AG20443 (cell line): ENCODE results near the gene EP400.

Experiments used
- DNase-seq: peaks from one replicate; pipeline ENCODE4 v3.0.0; 2012; ENCODE audit warnings: low spot score, mixed read lengths

Gene EP400

GRCh38 chr12:131986910-131987309, 37.2 kb downstream of the EP400 start:
- DNase-seq, result no peak

- DNase-seq, result no peak
Measured at GRCh38 chr12:131987552-131987951, 37.8 kb downstream of the EP400 start.

GRCh38 chr12:131988054-131988796, 38.5 kb downstream of the EP400 start:
- no peak for DNase-seq

- DNase-seq, result no peak
Measured at GRCh38 chr12:131989021-131989420, 39.3 kb downstream of the EP400 start.

- no peak for DNase-seq
Measured at GRCh38 chr12:131990066-131990979, 40.6 kb downstream of the EP400 start.

GRCh38 chr12:131990980-131991305, 41.2 kb downstream of the EP400 start:
- DNase-seq, result no peak

GRCh38 chr12:131991816-131992430, 42.2 kb downstream of the EP400 start:
- DNase-seq, result no peak

GRCh38 chr12:131994589-131994988, 44.8 kb downstream of the EP400 start:
- no peak for DNase-seq

GRCh38 chr12:132000286-132000872, 50.6 kb downstream of the EP400 start:
- DNase-seq, result no peak

GRCh38 chr12:132003846-132004245, 54.1 kb downstream of the EP400 start:
- DNase-seq, result peak; percentile 75

- no peak for DNase-seq
Measured at GRCh38 chr12:132004946-132005345, 55.2 kb downstream of the EP400 start.

GRCh38 chr12:132006056-132006680, 56.4 kb downstream of the EP400 start:
- DNase-seq, result no peak

GRCh38 chr12:132007041-132007440, 57.3 kb downstream of the EP400 start:
- DNase-seq, result no peak

- DNase-seq, result no peak
Measured at GRCh38 chr12:132009336-132009859, 59.7 kb downstream of the EP400 start.

GRCh38 chr12:132012919-132013568, 63.3 kb downstream of the EP400 start:
- no peak for DNase-seq

GRCh38 chr12:132014092-132014914, 64.6 kb downstream of the EP400 start:
- no peak for DNase-seq

GRCh38 chr12:132014915-132015280, 65.2 kb downstream of the EP400 start:
- no peak for DNase-seq

GRCh38 chr12:132015686-132016430, 66.1 kb downstream of the EP400 start:
- no peak for DNase-seq

GRCh38 chr12:132018193-132018916, 68.6 kb downstream of the EP400 start:
- peak; percentile 40 for DNase-seq
